Dermis microvascular lymphatic vessel endothelial cell (primary cell): ENCODE results near the gene MARCHF6. TPM values are rescaled to one million over a fixed set of nuclear protein-coding genes. Genes with fewer than 3 reads are reported as not detected.
"Not testable (repeated sequence)": the region's sequence is repeated elsewhere in the genome, so short reads cannot be mapped to it uniquely, and the experiment has no call there.

Experiments
- DNase-seq, 2 donors: peaks; one replicate each; pipeline versions ENCODE4 v3.0.0 to v3.0.0-alpha.2; 2010; ENCODE audit warnings: low read depth in 2 of 2
- total RNA-seq: library from RNA; depleted of rRNA; stranded (reverse); fragments of >200 nt; gene quantifications from 2 replicates; pipeline ENCODE4 v1.2.1, GENCODE V29; 2014

Gene MARCHF6
- total RNA-seq, 1 donor from 2014 or later: 34.5 TPM

GRCh38 chr5:10375146-10375545 lies 21.7 kb downstream of the MARCHF6 start:
- DNase-seq: not testable (repeated sequence)

GRCh38 chr5:10376544-10376943 lies 23.0 kb downstream of the MARCHF6 start:
- no peak for DNase-seq

GRCh38 chr5:10377081-10377480 lies 23.6 kb downstream of the MARCHF6 start:
- no peak for DNase-seq

- DNase-seq: no peak
Observed at GRCh38 chr5:10381803-10382202, 28.3 kb downstream of the MARCHF6 start.

- DNase-seq: no peak
Observed at GRCh38 chr5:10384483-10384882, 31.0 kb downstream of the MARCHF6 start.

- no peak for DNase-seq
Observed at GRCh38 chr5:10387690-10388089, 34.2 kb downstream of the MARCHF6 start.

- DNase-seq: no peak
Observed at GRCh38 chr5:10391130-10391529, 37.6 kb downstream of the MARCHF6 start.

- DNase-seq: not testable (repeated sequence)
Observed at GRCh38 chr5:10392567-10393328, 39.3 kb downstream of the MARCHF6 start.

GRCh38 chr5:10393491-10393890 lies 40.0 kb downstream of the MARCHF6 start:
- no peak for DNase-seq

GRCh38 chr5:10396552-10396951 lies 43.1 kb downstream of the MARCHF6 start:
- no peak for DNase-seq

- DNase-seq: no peak
Observed at GRCh38 chr5:10399839-10400238, 46.3 kb downstream of the MARCHF6 start.

- no peak for DNase-seq
Observed at GRCh38 chr5:10400411-10400810, 46.9 kb downstream of the MARCHF6 start.

GRCh38 chr5:10400831-10401230 lies 47.3 kb downstream of the MARCHF6 start:
- DNase-seq: no peak

- no peak for DNase-seq
Observed at GRCh38 chr5:10401498-10401897, 48.0 kb downstream of the MARCHF6 start.

Other genes with a start within 250 kb of the MARCHF6 start
- gene ATPSCKMT, start 103.8 kb upstream of the MARCHF6 start, total RNA-seq: 18.9 and 20.1 TPM in 2 replicates
- 495 and 643 TPM in 2 replicates for gene CCT5, start 103.4 kb upstream of the MARCHF6 start, total RNA-seq
- gene CMBL, start 45.8 kb upstream of the MARCHF6 start, total RNA-seq: 3.7 and 5.8 TPM in 2 replicates
- gene ROPN1L, start 88.2 kb downstream of the MARCHF6 start, total RNA-seq: 1.6 and 2.2 TPM in 2 replicates
- 2.1 TPM in 2 replicates for gene ANKRD33B, start 210.4 kb downstream of the MARCHF6 start, total RNA-seq